Ecto neural progenitor cell (in vitro differentiated cells): ENCODE results near the gene NLRP9.
"Not testable (repeated sequence)": the region's sequence is repeated elsewhere in the genome, so short reads cannot be mapped to it uniquely, and the experiment has no call there.

Experiments
- DNase-seq: peaks from one replicate; pipeline ENCODE4 v3.0.0-alpha.2; 2018; ENCODE audit warnings: low spot score

The NLRP9 gene

GRCh38 chr19:55738302-55738701 lies at the start of gene NLRP9:
Gene NLRP9 (minus strand): TSS chr19:55738402. CDS start chr19:55738374, 28 bp downstream.
- DNase-seq: no peak

- DNase-seq: no peak
Measured at GRCh38 chr19:55781112-55781511, 42.9 kb upstream of the NLRP9 start.

- DNase-seq: no peak
Measured at GRCh38 chr19:55778331-55778730, 40.1 kb upstream of the NLRP9 start.

GRCh38 chr19:55777528-55777927 lies 39.3 kb upstream of the NLRP9 start:
- no peak for DNase-seq

GRCh38 chr19:55769632-55770031 lies 31.4 kb upstream of the NLRP9 start:
- DNase-seq: not testable (repeated sequence)

- not testable (repeated sequence) for DNase-seq
Measured at GRCh38 chr19:55768818-55769217, 30.6 kb upstream of the NLRP9 start, which contains the start of gene RFPL4AL1. Gene RFPL4AL1 (plus strand): TSS chr19:55769118. CDS start chr19:55771805, 2,687 bp downstream.

GRCh38 chr19:55766466-55766865 lies 28.3 kb upstream of the NLRP9 start:
- no peak for DNase-seq

- not testable (repeated sequence) for DNase-seq
Measured at GRCh38 chr19:55758797-55759196, 20.6 kb upstream of the NLRP9 start, which contains the start of gene RFPL4A. Gene RFPL4A (plus strand): TSS chr19:55759097. CDS start chr19:55761801, 2,704 bp downstream.

GRCh38 chr19:55756808-55757207 lies 18.6 kb upstream of the NLRP9 start:
- DNase-seq: not testable (repeated sequence)

GRCh38 chr19:55753401-55753800 lies 15.2 kb upstream of the NLRP9 start:
- DNase-seq: no peak

- no peak for DNase-seq
Measured at GRCh38 chr19:55750715-55751114, 12.5 kb upstream of the NLRP9 start.

- DNase-seq: not testable (repeated sequence)
Measured at GRCh38 chr19:55730378-55730777, 7.8 kb downstream of the NLRP9 start.

GRCh38 chr19:55723491-55723890 lies 14.7 kb downstream of the NLRP9 start:
- DNase-seq: no peak

- no peak for DNase-seq
Measured at GRCh38 chr19:55720801-55721200, 17.4 kb downstream of the NLRP9 start.

- no peak for DNase-seq
Measured at GRCh38 chr19:55720214-55720746, 17.9 kb downstream of the NLRP9 start.

- not testable (repeated sequence) for DNase-seq
Measured at GRCh38 chr19:55717879-55718711, 20.1 kb downstream of the NLRP9 start.

GRCh38 chr19:55717251-55717650 lies 21.0 kb downstream of the NLRP9 start:
- no peak for DNase-seq

GRCh38 chr19:55716531-55716930 lies 21.7 kb downstream of the NLRP9 start:
- no peak for DNase-seq

- no peak for DNase-seq
Measured at GRCh38 chr19:55712804-55713631, 25.2 kb downstream of the NLRP9 start.

GRCh38 chr19:55711719-55712118 lies 26.5 kb downstream of the NLRP9 start:
- DNase-seq: no peak

- DNase-seq: no peak
Measured at GRCh38 chr19:55705972-55706371, 32.2 kb downstream of the NLRP9 start.

- DNase-seq: no peak
Measured at GRCh38 chr19:55704494-55705245, 33.5 kb downstream of the NLRP9 start.
